Dermis blood vessel endothelial cell (primary cell): ENCODE data around the gene MUS81. TPM values are rescaled to one million over a fixed set of nuclear protein-coding genes. Genes with fewer than 3 reads are reported as not detected.
A peak's percentile ranks its signal among the peaks of the same experiment; 100 is the strongest.

Experiments used
- DNase-seq: peaks from one replicate; pipeline ENCODE4 v3.0.0; 2010
- total RNA-seq: library from RNA; depleted of rRNA; stranded (reverse); fragments of >200 nt; gene quantifications from 2 replicates; pipeline ENCODE4 v1.2.3, GENCODE V29; 2014

MUS81 gene
- total RNA-seq, 1 donor from 2014 or later = 49.7 TPM

DNA sequence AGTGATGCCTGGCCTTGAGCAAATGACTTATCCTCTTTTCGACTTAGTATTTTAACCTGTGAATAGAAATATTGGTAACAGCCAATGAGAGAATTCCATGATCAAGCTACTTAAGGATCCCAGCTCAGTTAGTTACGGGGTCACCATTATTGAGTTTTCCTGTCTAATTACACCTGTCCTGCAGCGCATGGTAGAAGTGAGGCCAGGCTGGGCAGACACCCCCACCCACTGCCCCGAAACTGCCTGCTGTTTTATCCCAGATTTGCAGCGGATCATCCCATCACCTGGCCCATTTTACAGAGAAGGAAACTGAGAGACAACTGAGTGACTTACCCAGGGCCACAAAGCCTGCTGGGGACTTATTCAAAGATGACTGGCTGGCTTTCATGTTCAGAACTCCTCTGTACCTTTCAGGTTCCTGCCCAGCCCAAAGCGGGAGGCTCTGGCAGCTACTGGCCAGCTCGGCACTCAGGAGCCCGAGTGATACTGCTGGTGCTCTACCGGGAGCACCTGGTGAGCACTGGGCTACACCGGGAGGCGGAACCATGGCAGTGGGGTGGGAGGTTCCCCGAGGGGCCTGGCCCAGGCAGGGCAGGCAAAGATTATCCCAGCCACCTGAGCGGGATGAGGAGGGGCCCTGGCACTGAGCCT lies 1.4 kb downstream of the MUS81 start:
- DNase-seq = no peak

- no peak for DNase-seq
These were observed 2.0 kb downstream of the MUS81 start for GRCh38 chr11:65862191-65862735.

DNA sequence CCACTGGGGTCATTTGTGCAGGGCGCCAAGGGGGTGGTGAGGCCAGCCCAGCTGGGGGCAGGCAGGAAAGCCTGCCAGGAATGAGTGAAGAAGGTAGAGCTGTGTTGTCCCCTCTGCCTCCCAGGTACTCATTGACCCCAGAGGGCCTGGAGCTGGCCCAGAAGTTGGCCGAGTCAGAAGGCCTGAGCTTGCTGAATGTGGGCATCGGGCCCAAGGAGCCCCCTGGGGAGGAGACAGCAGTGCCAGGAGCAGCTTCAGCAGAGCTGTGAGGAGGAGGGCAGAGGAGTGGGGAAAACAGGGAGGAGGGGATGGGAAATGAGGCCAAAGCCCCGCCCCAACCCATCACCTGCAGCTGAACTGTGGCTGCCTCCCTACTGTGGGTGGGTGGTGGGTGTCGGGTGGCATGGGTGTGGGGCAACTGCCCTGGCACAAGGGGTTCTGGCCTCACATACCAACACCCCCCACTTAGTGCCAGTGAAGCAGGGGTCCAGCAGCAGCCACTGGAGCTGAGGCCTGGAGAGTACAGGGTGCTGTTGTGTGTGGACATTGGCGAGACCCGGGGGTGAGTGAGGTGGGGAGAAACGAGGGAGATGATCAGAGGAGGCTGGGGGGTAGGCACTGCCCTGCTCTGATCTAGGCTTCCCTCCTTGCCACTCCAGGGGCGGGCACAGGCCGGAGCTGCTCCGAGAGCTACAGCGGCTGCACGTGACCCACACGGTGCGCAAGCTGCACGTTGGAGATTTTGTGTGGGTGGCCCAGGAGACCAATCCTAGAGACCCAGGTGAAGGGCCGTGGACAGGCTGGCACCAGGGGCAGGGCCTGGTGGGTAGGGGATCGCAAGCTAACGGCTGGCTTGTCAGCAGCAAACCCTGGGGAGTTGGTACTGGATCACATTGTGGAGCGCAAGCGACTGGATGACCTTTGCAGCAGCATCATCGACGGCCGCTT lies 3.0 kb downstream of the MUS81 start:
- no peak for DNase-seq

GRCh38 chr11:65863889-65864705 lies 3.9 kb downstream of the MUS81 start:
- DNase-seq = no peak

DNA sequence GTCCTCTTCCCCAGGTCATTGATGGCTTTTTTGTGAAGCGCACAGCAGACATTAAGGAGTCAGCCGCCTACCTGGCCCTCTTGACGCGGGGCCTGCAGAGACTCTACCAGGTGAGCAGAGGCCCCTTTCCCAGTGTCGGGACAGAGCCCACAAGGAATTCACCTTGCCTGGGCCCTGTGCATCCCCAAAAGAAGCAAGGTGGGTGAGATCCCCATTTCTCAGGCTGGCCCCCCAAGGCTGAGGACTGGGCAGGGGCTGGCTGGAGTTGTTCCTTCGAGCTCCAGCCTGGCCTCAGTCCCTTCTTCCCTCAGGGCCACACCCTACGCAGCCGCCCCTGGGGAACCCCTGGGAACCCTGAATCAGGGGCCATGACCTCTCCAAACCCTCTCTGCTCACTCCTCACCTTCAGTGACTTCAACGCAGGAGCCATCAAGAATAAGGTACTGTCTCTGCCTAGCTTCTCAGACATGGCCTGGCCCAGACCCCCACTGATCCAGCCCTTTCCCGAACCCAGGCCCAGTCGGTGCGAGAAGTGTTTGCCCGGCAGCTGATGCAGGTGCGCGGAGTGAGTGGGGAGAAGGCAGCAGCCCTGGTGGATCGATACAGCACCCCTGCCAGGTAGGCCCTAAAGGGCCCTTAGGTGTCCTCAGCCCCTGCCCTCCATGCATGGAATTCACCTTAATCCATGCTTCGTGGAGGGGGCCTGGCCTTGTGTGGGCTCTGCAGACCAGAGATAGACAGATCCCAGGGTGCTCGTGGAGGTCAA lies 4.7 kb downstream of the MUS81 start:
- no peak for DNase-seq

- DNase-seq = no peak
These were observed 5.4 kb downstream of the MUS81 start for GRCh38 chr11:65865550-65866172.

DNA sequence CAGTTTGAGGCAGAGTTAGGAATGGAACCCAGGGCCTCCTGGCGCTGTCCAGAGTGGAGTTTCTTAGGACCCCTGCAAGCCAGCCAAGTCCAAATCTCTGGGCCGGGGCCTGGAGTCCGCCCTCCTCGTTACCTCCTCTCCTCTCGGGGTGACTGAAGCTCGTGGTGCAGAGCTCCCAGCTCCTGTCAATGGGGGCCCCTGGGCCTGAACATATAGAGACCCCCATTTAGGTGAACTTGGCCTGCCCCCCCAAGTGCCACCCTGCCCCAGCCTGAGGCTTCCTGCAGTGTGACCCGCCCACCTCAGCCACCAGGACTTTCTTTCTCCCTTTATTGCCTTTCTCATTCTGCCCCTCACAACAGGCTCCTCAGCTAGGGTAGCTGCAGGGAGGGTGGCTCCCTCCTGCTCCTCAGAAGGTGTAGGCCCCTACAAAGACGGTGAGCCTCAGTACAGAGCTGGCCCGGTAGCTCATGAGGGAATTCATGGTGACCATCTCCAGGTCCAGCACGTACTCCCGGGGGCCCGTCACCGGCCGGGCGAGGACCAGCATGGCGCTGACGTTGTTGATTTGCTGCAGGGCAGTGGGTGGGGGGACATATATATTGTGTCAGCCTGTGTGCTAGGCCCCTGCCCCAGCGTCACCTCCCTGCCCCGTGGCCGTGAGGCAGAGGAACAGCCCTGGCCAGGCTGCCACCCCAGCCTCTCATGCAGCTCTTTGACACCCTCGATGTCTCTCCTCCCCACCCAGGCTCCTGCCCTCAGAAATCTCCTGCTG lies 6.5 kb downstream of the MUS81 start:
- DNase-seq = no peak

DNA sequence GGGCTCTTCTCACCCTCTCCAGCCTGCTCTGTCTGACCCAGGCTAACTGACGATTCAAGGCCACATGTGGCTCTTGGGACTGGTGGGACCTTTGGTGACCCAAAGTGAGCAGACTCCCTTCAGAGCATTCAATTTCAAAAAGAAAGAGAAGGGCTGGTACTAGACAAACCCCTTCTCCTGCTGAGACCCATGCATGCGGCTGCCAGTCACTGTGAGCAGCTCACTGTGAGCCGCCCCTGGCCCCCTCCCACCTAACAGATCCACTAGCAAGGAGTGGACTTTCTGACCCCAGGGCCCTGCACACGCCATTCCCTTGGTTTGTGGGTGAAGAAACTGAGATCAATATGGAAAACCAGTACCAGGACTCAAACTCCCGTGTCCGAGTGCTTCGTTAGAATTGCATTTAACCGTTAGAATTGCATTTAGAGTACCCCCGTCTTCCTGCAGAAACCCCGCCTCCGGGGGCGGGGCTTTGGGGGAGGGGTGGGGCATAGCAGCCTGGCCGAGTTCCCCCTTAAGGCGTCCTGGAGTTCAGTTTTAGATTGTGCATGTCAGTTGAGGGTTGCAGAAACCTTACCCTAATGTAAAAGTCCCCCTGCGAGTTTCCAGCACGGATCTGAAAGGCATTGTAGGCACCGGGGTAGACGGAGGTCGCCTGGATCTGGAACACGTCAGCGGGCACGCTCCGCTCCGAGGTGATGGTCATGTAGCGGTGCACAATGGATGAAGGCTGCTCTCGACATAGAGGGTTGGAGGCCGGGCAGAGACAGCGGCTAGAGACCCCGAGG lies 7.2 kb downstream of the MUS81 start:
- no peak for DNase-seq

DNA sequence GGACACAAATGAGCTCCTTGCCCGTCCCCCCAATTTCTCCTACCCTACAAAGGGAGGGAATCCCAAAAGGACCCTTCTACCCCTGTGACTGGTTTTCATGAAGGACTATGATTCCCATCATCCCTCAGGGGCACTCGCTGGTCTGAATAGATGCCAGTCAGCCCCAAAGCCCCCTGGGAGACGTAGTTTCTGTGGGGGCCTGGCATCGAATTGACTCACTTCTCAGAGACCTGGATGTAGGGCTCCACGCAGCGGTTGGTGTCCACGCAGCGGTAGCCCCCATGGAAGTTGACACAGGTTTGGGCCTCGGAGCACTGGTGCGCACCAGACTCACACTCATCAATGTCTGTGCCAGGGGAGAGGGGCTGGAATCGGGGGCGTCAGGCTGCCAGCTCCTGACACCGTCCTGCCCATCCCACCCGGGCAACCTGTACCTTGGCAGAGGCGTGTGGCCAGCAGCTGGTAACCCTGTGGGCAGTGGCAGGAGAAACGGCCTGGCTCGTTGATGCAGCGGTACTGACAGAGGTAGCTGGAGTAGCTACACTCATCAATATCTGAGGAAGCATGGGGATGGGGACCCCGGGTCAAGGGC lies 7.9 kb downstream of the MUS81 start:
- no peak for DNase-seq

GRCh38 chr11:65868907-65869306 lies 8.7 kb downstream of the MUS81 start:
- no peak for DNase-seq

DNA sequence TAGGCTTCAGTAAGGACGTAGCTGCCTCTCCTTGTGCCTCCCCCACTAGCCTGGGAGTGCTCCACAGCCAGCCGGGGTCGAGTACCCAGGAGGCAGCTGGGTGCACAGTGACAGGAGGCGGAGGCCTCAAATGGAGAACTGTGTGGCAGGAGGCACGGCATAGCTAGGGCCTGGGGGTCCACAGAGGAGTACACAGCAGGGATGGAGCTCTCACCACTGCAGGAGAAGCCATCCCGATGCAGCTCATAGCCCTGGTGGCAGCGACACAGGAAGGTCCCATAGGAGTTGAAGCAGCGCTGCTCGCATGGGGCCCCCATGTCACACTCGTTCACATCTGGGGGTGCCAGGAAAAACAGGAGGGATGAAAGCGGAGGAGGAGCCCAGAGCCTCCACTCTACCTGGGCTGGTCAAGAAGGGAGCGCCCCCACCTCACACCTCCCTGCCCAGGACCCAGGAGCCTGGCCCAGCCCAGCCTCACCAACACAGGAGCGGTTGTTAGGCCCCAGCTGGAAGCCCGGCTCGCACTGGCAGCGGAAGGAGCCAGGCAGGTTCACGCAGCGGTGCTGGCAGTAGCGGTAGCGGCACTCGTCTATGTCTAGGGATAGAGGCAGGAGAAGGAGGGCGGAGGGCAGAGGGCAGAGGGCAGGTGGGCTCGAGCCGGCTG lies 9.5 kb downstream of the MUS81 start:
- no peak for DNase-seq

DNA sequence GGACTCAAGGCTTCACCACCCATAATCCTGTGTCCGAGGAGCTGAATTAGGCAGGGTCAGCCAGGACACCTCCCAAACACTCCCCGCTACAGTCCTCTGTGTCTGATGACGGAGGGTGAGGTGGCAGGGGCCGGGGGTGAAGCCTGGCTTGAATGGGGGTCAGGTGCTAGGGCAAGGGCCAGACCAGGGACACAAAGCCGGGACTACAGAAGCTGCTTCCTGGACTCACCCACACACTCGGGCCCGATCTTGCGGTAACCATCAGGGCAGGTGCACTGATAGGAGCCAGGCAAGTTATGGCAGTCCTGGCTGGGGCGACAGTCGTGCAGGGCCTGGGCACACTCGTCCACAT lies 10.1 kb downstream of the MUS81 start:
- DNase-seq = no peak

DNA sequence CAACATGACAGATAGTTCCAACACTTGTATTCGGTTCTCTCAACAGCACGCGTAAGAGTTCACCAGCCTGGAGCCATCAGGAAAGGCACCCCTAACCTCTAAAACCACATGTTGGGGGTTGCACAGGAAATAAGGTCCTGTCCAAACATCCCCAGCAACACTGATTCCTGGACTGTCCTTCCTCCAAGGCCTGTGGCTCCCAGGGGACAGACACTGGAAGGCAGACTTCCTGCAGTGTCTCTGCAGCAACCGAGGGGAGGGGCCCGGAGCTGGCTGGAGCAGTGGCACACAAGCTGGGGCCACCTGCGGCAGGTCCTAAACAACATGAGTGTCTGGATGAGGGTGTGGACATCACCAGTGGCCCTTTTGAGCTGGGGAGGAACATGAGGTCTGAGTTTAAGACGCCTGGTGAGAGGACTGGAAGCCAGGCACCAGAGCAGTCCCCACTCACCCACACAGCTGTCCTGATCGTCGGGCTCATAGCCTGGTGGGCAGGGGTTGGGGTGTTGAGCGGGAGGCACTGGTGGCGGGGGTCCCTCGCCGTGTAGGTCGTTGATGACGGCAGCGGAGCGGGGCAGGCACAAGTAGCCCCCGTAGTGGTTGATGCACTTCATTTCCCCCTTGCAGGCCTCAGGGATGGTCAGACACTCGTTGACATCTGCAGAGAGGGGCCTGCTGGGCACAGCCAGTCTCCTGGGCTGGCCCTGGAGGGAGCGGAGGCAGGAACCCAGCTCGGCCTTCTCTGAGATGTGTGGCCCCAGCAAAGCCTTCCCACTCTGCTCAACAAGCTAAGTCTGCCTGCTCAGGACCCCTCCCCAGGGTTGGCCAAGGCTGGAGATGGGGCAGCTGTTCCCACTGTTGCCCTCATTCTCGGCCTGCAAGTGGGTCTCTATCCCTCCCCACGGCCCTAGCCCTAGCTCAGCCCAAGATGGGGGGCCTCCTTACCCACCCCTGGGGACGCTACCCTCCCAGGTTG lies 10.8 kb downstream of the MUS81 start:
- no peak for DNase-seq

DNA sequence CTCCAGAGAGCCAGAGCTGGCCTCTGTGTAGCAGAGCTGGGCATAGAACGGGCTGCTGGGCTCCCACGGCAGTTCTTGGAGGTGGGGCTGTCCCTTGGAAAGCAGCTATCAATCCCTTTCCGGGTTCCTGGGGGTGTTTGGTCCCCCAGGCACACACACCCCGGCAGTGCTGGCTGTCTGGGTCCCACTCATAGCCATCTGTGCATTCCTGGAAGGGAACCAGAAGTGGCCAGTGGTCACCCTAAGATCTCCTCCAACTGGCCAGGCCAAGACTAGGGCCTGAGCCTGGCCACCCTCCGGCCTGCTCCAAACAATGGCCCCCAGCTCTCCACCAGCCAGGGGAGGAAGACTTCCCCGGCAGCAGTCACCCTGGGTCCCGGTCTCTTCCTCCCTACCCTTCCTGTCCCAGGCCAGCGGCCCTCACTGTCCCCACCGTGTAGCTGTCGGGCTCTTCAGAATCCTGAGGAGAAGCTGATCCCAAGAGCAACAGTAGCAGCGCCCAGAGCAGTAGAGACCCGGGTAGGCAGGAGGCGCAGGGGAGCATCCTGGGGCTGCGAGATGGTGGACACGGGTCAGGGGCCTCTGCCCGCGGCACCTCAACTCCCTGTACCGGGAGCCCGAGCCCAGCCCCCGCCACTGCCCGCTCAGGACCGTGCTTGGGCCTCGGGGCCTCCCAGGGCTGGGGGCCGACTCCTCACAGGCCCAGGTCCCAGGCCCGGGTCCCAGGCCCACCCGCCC lies 11.7 kb downstream of the MUS81 start:
- DNase-seq = peak; percentile 52

GRCh38 chr11:65872586-65873317 lies 12.5 kb downstream of the MUS81 start, which contains the start of gene EFEMP2:
Gene EFEMP2 (minus strand): TSS chr11:65872800. CDS start chr11:65872354, 446 bp downstream.
- DNase-seq = no peak
